Stimulated activated CD4-positive, alpha-beta T cell treated with anti-CD3 and anti-CD28 coated beads, Interleukin-1b, Interleukin-23, amount 100 ng/mL, for 4 hours (primary cell): Measurements from ENCODE around the gene AMPD1.

ENCODE experiments used
- DNase-seq, 2 donors: peaks; one replicate each; pipeline ENCODE4 v3.0.0-alpha.2; 2020; ENCODE audit warnings: low read depth in 2 of 2

The AMPD1 gene

DNA sequence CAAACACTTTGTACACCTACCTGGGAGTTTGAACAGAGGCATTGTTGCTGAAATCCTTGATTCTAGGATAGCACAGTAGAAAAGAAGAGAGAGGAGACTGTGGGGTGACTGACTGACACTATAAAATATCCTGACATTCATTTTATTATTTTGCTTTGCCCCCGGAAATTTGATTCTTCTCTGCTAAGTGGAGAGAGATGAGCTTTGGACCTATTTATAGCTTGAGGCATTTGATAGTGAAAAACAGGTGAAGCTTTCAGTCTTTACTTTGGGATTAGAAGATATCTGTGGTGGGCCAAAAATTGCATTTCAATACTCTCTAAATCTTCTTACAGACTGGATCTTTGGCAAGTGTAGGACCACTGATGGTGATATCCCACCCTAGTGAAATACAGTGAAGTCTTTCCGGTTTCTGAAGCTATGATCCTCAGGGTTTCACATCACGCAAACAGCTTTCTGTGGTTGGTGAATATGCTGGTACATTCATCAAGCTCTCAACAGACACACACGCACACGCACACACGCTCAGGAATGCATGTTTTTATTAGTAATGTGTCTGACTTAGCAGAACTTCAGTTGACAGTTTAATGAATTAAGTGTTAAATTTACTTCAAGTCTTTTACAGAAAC lies at the start of gene AMPD1:
Gene AMPD1, minus strand, starts transcription at position 117 of the 629 bp plus-strand sequence. Its CDS starts 75 bp downstream, at position 42.
- DNase-seq = no peak

- no peak for DNase-seq
Observed at GRCh38 chr1:114741963-114742746, 46.8 kb upstream of the AMPD1 start.

- DNase-seq = no peak
Observed at GRCh38 chr1:114740331-114740730, 45.0 kb upstream of the AMPD1 start.

- no peak for DNase-seq
Observed at GRCh38 chr1:114737314-114737849, 42.0 kb upstream of the AMPD1 start.

DNA sequence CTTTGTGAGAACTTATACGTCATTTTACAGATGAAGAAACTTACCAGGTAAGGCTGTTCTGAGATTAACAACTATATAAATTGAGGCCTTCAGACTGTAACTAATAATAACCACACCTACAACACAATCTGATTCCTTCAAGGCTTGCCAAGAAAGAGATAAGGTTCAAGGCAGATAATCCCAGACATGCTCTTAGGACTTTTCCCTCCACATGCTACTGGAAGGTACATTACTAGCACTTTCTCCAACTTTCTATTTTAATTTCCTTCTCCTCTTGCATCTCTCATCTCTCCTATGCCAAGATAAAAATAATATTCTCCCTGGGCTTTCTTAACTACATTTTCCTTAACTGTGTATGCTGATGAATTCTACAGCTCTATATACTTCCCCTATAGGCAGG lies 40.1 kb upstream of the AMPD1 start:
- no peak for DNase-seq

DNA sequence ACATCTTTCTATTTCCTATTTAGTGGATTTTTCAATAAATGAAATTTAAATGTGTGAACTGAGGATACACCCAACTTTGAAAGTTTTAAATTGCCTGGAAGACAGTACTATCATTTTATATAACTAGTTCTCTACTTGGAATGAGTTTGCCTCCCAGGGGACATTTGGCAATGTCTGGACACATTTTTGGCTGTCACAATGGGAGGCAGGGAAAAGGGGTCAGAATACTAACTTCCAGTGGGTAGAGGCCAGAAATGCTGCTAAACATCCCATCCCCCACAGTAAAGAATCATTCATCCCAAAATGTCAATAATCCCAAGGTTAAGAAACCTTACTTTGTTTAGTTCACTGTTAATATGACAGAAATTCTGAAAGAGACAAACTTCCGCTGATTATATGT lies 34.4 kb upstream of the AMPD1 start:
- DNase-seq = no peak

- no peak for DNase-seq
Observed at GRCh38 chr1:114728553-114728952, 33.2 kb upstream of the AMPD1 start.

GRCh38 chr1:114725230-114725629 lies 29.9 kb upstream of the AMPD1 start:
- DNase-seq = no peak

DNA sequence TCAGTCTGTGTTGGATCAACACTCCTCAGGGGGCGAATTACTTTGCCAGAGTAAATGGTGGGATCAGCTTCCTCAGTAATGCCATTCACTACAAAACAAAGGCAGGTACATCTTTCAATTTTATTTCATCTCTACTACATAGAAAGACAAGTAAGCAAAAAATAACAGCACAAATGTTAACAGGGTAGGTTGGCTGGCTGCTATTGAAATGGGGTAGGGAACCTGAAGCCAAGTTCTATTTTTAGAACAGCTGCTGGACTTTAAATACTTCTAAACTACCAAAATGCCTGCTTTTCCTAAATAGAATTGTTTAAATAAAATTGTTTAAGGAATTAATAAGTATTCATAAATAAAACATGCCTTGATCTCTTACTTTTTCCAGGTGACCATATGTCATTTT lies 28.6 kb upstream of the AMPD1 start:
- no peak for DNase-seq

DNA sequence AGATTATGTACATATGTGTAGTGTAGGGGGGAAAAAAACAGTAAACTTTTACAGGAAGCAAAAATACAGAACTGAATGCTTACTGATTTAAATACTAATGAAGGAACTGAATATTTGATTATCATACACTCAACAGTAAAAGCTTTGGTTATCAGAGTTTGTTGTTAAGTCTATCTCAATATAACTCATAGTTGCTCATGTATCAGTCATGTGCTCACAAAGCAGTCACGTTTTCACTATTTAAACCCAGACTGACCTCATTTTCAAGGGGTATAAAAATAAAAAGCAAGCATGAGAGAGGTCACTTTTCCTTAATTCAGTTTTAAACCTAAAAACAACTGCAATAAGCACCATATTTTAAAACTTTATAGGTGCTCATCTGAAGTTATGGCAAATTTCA lies 28.1 kb upstream of the AMPD1 start:
- DNase-seq = no peak

DNA sequence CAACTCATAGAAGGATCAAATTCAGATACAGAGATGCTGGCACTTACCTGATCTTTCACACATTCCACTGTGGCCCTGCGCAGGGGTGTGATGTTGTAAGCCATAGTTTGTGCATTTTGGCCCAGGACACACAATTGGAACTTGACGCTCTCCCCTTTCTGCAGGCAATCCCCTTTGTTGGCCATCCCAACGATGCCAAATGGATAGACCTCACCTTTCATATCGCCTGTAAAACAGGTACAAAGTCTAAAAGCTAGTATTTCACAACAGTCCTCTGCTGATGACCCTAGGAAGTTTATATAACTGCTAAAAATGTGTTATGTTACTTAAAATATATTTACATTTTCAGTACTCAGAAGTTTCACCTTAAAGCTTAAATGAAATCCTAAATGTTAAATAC lies 25.1 kb upstream of the AMPD1 start:
- no peak for DNase-seq

- no peak for DNase-seq
Observed at GRCh38 chr1:114719424-114719787, 24.1 kb upstream of the AMPD1 start.

GRCh38 chr1:114718661-114719423 lies 23.5 kb upstream of the AMPD1 start:
- no peak for DNase-seq

- peak; percentile 93 to 95 for DNase-seq
Observed at GRCh38 chr1:114716304-114717170, 21.2 kb upstream of the AMPD1 start, which contains the start of gene NRAS. Gene NRAS (minus strand): TSS chr1:114716771. CDS start chr1:114716160, 611 bp downstream.

DNA sequence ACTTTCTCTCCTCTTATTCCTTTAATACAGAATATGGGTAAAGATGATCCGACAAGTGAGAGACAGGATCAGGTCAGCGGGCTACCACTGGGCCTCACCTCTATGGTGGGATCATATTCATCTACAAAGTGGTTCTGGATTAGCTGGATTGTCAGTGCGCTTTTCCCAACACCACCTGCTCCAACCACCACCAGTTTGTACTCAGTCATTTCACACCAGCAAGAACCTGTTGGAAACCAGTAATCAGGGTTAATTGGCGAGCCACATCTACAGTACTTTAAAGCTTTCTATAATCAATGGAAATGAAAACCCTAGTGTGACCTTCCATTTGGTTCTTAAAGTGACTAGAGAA lies 20.6 kb upstream of the AMPD1 start:
- no peak for DNase-seq

DNA sequence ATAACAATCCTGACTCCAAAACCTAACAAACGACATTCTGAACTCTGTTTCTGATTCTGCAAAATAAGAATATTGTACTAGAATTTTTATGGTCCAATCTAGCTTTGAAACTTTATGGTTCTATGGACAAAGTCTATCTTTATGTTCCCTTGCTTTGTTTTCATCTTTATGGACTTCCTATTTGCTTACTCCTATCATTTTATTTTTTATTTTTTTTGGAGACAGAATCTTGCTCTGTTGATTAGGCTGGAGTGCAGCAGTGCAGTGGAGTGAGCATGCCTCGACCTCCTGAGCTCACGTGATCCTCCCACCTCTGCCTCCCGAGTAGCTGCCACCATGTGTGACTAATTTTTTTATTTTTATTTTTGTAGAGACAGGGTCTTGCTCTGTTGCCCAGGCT lies 17.6 kb upstream of the AMPD1 start:
- DNase-seq = no peak

- DNase-seq = no peak
Observed at GRCh38 chr1:114710360-114710759, 15.0 kb upstream of the AMPD1 start.

- DNase-seq = no peak
Observed at GRCh38 chr1:114707604-114708003, 12.3 kb upstream of the AMPD1 start.

DNA sequence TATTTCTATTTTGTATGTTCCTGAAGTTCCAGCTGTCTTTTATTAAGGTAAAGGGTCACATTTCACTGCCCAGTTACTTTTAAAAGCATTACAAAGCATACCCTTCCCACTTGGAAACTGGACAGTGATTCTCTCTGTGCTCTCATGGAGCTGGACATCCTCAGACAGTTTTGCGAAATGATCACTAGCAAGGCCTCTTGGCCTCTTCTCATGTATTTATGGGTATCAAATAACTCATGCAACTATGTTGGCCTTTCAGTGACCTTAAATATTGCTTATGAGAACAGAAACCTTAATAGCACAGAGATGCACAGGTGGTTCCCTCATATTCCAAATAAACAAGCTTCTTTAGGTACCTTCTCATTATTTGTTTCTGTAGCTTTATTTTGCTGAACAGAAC lies 7.9 kb upstream of the AMPD1 start:
- DNase-seq = no peak

DNA sequence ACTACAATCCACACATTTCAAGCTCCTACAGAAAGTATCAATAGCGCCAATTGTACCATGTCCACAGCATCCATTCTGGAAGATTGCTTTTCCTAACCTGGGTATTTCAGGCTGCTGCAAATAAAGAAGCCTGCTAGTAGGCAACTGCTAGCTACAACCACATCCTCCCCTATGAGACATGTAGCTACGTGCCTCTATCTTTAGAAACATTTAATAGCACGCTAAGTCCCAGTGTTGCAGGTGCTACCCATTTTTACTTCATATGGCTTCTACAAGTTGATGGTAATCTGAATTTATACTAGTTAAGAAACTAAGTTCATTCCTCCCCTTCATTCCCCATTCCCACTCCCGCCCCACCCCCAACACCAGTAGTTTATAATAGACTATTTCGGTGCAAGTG lies 7.4 kb upstream of the AMPD1 start:
- DNase-seq = no peak

DNA sequence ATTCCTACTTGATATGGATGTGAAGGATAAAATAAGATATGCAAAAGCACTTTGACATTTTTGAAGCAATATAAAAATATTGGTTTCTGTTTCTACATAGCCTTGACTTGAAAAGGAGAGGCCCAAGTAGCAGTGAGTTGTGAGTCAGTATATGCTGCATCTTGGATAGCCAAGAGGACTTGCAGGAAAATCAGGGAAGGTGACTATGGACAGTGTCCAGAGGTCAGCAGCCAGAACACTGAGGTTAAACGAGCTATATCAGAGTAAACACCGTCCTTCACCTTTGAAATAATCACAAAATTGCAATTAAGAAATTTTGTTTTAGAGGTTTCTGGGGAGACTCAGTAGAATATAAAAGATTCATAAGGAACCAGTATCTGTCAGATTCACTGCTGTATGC lies 6.6 kb upstream of the AMPD1 start:
- no peak for DNase-seq
